ENCODE measurements around the gene WDFY4.

The WDFY4 gene

GRCh38 chr10:48818861-48819520 lies 134.3 kb downstream of the WDFY4 start:
- Histone ChIP-seq H3K4me3 (ENCODE audit: low read depth, low read length) (no peak overlapping the region), H3K36me3 (no peaks in the 10 kb centered on the region), H3K27me3 (ENCODE audit: insufficient read depth, low read depth, severe bottlenecking) (peaks cover 15% of the 10 kb centered on the region), H3K9me3 (ENCODE audit: severe bottlenecking) (no peaks in the 10 kb centered on the region), H3K27ac (no peak overlapping the region)
- TF ChIP-seq CTCF (IDR thresholded peaks at IDR 0.05; ENCODE audit: low read depth, low read length), result no peak
- no peak for DNase-seq

GRCh38 chr10:48819783-48820182 lies 135.1 kb downstream of the WDFY4 start:
- H3K27me3 ChIP-seq (ENCODE audit: insufficient read depth, low read depth, severe bottlenecking), result peaks cover 15% of the 10 kb centered on the region
- H3K9me3 ChIP-seq (ENCODE audit: severe bottlenecking), result no peaks in the 10 kb centered on the region
- H3K4me3 ChIP-seq (ENCODE audit: low read depth, low read length), result no peak overlapping the region
- H3K36me3 ChIP-seq, result no peaks in the 10 kb centered on the region
- no peak for TF ChIP-seq CTCF (IDR thresholded peaks at IDR 0.05; ENCODE audit: low read depth, low read length)
- H3K27ac ChIP-seq, result no peak overlapping the region
- no peak for DNase-seq

- Histone ChIP-seq H3K4me3 (ENCODE audit: low read depth, low read length) (no peak overlapping the region), H3K27ac (no peak overlapping the region), H3K36me3 (no peaks in the 10 kb centered on the region), H3K9me3 (ENCODE audit: severe bottlenecking) (no peaks in the 10 kb centered on the region), H3K27me3 (ENCODE audit: insufficient read depth, low read depth, severe bottlenecking) (peaks cover 15% of the 10 kb centered on the region)
- no peak for DNase-seq
- no peak for TF ChIP-seq CTCF (IDR thresholded peaks at IDR 0.05; ENCODE audit: low read depth, low read length)
These were observed 135.6 kb downstream of the WDFY4 start for GRCh38 chr10:48820231-48820630.

DNA sequence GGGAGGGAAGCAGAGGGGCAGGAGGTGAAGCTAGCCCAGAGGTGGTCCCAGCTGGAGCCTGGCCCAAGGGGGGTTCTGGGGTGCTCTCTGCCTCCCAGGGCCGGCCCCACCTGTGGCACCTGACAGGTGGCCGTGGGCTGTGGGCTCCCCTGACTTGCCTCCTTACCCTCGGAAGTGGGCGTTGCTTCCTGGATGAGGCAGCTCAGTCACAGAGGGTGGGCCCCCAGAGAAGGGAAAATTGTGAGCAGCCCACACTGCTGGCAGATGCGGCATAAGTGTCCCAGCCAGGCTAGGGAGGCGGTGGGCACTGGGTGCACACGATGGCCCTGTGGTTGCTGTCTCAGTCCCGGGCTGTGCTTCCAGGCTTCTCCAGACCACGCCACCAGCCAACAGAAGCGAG lies 136.0 kb downstream of the WDFY4 start:
- no peaks in the 10 kb centered on the region for H3K9me3 ChIP-seq (ENCODE audit: severe bottlenecking)
- peaks cover 15% of the 10 kb centered on the region for H3K27me3 ChIP-seq (ENCODE audit: insufficient read depth, low read depth, severe bottlenecking)
- DNase-seq, result no peak
- no peak overlapping the region for H3K27ac ChIP-seq
- TF ChIP-seq CTCF (IDR thresholded peaks at IDR 0.05; ENCODE audit: low read depth, low read length), result no peak
- H3K36me3 ChIP-seq, result no peaks in the 10 kb centered on the region
- no peak overlapping the region for H3K4me3 ChIP-seq (ENCODE audit: low read depth, low read length)

DNA sequence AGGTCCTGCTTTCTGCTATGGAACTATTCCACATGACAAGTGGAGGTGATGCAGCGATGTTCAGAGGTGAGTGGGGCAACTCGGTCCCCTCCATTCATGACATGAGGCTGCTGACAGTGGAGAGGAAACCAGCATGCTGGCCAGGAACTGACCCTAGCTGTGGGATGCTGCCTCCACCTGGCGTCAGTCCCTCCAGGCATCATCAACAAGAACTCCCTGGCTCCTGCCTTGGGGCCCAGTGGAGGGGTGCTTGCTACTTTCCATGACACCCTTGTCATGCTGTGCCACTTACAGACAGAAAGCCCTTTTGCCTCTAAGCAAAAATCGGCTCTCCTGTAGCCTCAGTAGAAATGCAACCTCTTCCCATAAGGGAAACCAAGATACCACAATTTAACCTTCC lies 136.4 kb downstream of the WDFY4 start:
- DNase-seq, result no peak
- no peak overlapping the region for H3K4me3 ChIP-seq (ENCODE audit: low read depth, low read length)
- no peaks in the 10 kb centered on the region for H3K9me3 ChIP-seq (ENCODE audit: severe bottlenecking)
- no peaks in the 10 kb centered on the region for H3K36me3 ChIP-seq
- H3K27ac ChIP-seq, result no peak overlapping the region
- peaks cover 13% of the 10 kb centered on the region for H3K27me3 ChIP-seq (ENCODE audit: insufficient read depth, low read depth, severe bottlenecking)
- TF ChIP-seq CTCF (IDR thresholded peaks at IDR 0.05; ENCODE audit: low read depth, low read length), result no peak

DNA sequence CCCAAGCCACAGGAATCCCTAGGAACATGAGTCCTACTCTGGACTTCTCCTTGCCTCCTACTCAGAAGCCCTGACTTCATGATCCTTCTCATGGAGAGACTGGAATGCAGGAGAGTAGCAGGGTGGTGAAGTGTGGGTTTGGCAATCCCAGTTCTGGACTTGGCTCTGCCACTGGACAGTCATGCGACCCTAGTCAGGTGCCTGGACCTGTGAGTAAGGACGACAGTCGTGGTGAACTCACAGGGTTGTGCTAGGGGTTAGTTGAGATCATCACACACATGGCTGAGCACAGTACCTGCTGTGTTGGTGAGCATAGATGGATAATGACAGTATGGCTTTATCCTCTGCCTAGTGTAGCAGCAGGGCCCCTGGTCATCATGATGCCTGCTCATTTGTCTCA lies 137.0 kb downstream of the WDFY4 start:
- H3K9me3 ChIP-seq (ENCODE audit: severe bottlenecking), result no peaks in the 10 kb centered on the region
- DNase-seq, result no peak
- H3K27me3 ChIP-seq (ENCODE audit: insufficient read depth, low read depth, severe bottlenecking), result peaks cover 10% of the 10 kb centered on the region

More for the DNA sequence above, 137.0 kb downstream of the WDFY4 start:
- TF ChIP-seq CTCF (IDR thresholded peaks at IDR 0.05; ENCODE audit: low read depth, low read length), result no peak
- no peak overlapping the region for H3K4me3 ChIP-seq (ENCODE audit: low read depth, low read length)
- H3K36me3 ChIP-seq, result no peaks in the 10 kb centered on the region
- no peak overlapping the region for H3K27ac ChIP-seq
